A549 treated with AZD2906 at 1 μM for 4 hours (cell line): Measurements from ENCODE around the gene IQUB. TPM values are rescaled to one million over a fixed set of nuclear protein-coding genes. Genes with fewer than 3 reads are reported as not detected.

Experiments
- total RNA-seq: library from RNA; stranded (reverse); fragments of 200-300 nt; extraction: Qiagen RNA extraction; gene quantifications from 5 replicates; pipeline ENCODE4 v1.2.3, GENCODE V29; 2022

The IQUB gene
- 0.03 to 0.07 TPM (median 0.06 TPM) in 3 of 5 replicates, not detected in the others for total RNA-seq

DNA sequence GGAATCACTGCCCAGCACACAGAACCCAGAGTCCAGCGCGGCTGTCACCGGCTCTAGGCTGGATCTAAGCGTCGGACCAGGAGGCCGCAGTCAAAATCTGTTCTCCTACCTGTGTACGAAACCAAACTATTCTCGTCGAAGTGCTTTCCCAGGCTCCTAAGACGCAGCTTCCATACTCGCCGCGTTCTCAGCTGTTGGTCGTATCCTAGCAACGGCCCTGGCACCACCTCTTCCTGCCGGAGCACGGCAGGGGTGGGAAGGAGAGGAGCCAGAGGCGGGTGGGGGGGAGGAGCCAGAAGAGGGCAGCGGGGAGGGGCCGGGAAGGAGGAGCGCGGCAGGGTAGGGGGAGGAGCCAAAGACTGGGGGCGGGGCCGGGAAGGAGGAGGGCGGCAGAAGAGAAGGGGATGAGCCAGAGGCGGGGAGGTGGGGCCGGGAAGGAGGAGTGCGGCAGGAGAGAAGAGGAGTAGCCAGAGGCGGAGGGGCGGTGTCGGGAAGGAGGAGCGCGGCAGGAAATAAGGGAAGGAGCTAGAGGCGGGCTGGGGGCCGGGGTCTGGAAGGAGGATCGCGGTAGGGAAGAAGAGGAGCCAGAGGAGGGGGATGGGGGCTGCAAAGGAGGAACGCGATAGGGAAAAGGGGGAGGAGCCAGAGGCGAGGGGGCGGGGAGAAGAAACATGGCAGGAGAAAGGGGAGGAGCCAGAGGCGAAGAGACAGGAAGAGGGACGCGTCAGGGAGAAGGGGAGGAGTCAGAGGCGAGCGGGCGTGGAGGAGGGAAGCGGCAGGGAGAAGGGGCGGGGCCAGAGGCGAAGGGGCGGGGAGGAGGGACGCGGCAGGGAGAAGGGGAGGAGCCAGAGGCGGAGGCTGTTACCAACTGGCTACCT, at the start of gene IQUB:
Gene IQUB (minus strand): TSS at position 213 of the 878 bp plus-strand sequence. CDS start 22,255 bp downstream, outside the sequence.

DNA sequence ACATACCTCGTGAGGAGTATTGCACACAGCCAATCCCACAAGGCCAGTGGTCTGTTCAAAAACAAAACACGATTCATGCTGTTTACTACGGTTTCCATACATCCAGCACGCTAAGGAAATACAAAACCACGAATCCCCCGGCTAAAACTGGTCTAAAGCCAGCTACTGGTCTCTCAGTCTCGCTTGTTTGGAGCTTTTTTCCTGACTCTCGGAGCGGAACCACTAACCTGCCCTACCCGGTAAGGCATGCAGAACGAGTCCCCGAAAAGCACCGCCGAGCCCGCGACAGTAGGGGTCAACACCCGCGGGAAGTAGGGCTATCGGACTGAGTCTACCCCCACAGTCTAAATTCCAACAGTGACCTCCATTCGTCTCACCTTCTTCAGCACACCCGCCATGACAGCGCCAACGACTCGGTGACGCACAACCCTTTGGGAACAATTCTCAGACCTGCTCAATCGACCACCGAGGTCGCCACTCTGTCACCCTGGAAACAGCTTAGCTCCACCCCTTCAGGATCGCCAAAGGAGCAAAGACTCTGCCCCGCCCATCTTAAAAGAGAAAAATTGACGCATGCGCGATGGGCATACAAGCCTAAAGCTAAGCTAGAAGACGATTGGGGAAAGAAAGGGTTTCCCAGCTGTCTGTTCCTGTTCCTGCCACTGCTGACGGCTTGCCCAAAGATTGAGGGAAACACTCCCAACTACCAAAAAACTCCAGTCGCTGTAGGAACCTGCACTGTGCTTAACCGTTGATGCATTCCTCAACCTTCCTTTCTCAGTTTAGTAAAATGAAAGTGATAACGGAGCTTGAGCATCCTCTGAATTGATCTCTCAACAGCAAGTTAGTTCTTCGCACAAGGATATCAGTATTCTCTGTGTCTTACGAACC, 23.2 kb upstream of the IQUB start, which contains the start of gene NDUFA5:
Gene NDUFA5 (minus strand): TSS at position 421 of the 891 bp plus-strand sequence. CDS start 23 bp downstream, at position 398.

Other genes with a start within 250 kb of the IQUB start
- 31.0 to 47.4 TPM (median 32.7 TPM) in 5 replicates for gene NDUFA5, start 23.2 kb upstream of the IQUB start, total RNA-seq
- not detected in 5 replicates for gene ASB15, start 67.2 kb upstream of the IQUB start, total RNA-seq
- gene LMOD2, start 121.3 kb upstream of the IQUB start, total RNA-seq, result not detected in 5 replicates
- 18.8 to 24.6 TPM (median 22.5 TPM) in 5 replicates for gene WASL, start 214.4 kb upstream of the IQUB start, total RNA-seq